Stimulated activated effector memory CD8-positive, alpha-beta T cell treated with anti-CD3 and anti-CD28 coated beads, Interleukin-12 subunit alpha, Interleukin-12 subunit beta, amount 100 ng/mL, for 72 hours (primary cell): ENCODE data around the gene IQCH.

Source experiments
- ATAC-seq: fragments of 150-1000 bp; cut with Tn5 transposase; 2 replicates; pipeline ENCODE4 v1.10.0; 2021
- DNase-seq, 2 donors: peaks; one replicate each; pipeline ENCODE4 v3.0.0; 2021 to 2022; ENCODE audit warnings: low spot score in 2 of 2
- H3K27ac Mint-ChIP-seq: one replicate; pipeline ENCODE4 v1.8.0; 2022; ENCODE audit warnings: mild to moderate bottlenecking, mixed read lengths
- H3K36me3 Mint-ChIP-seq: one replicate; pipeline ENCODE4 v1.8.0; 2022; ENCODE audit warnings: mild to moderate bottlenecking, mixed read lengths
- H3K4me1 Mint-ChIP-seq: one replicate; pipeline ENCODE4 v1.8.0; 2022; ENCODE audit warnings: mixed read lengths
- H3K4me3 Mint-ChIP-seq: one replicate; pipeline ENCODE4 v1.8.0; 2022; ENCODE audit warnings: mild to moderate bottlenecking, mixed read lengths
- H3K9me3 Mint-ChIP-seq: one replicate; pipeline ENCODE4 v1.8.0; 2022; ENCODE audit warnings: mixed read lengths

IQCH gene

GRCh38 chr15:67480741-67481140 is 226.2 kb downstream of the IQCH start:
- ATAC-seq, result no peak
- Mint-ChIP-seq H3K36me3 (no peaks in the 10 kb centered on the region), H3K27ac (no peak overlapping the region), H3K4me1 (no peaks in the 10 kb centered on the region), H3K9me3 (no peaks in the 10 kb centered on the region), H3K4me3 (no peak overlapping the region)
- DNase-seq, result no peak

- H3K9me3 Mint-ChIP-seq, result no peaks in the 10 kb centered on the region
- ATAC-seq (no peak), DNase-seq (no peak)
- no peaks in the 10 kb centered on the region for H3K36me3 Mint-ChIP-seq
- no peaks in the 10 kb centered on the region for H3K4me1 Mint-ChIP-seq
- no peak overlapping the region for H3K27ac Mint-ChIP-seq
- H3K4me3 Mint-ChIP-seq, result no peak overlapping the region
These were observed 227.1 kb downstream of the IQCH start for GRCh38 chr15:67481680-67482079.

- ATAC-seq (peak; percentile 56), DNase-seq (no peak)
- H3K27ac Mint-ChIP-seq, result peak overlapping the region; percentile 60
- H3K4me3 Mint-ChIP-seq, result no peak overlapping the region
- H3K9me3 Mint-ChIP-seq, result no peaks in the 10 kb centered on the region
- no peaks in the 10 kb centered on the region for H3K36me3 Mint-ChIP-seq
- no peaks in the 10 kb centered on the region for H3K4me1 Mint-ChIP-seq
These were observed 241.0 kb downstream of the IQCH start for GRCh38 chr15:67495585-67495984.

GRCh38 chr15:67501177-67501835 is 246.7 kb downstream of the IQCH start:
- no peaks in the 10 kb centered on the region for H3K36me3 Mint-ChIP-seq
- no peaks in the 10 kb centered on the region for H3K4me1 Mint-ChIP-seq

GRCh38 chr15:67501836-67502461 is 247.4 kb downstream of the IQCH start:
- no peaks in the 10 kb centered on the region for H3K4me1 Mint-ChIP-seq
- no peak for ATAC-seq
- no peaks in the 10 kb centered on the region for H3K9me3 Mint-ChIP-seq
- no peak for DNase-seq
- no peak overlapping the region for H3K27ac Mint-ChIP-seq
- H3K4me3 Mint-ChIP-seq, result no peak overlapping the region
- H3K36me3 Mint-ChIP-seq, result no peaks in the 10 kb centered on the region

More at GRCh38 chr15:67501177-67501835, 246.7 kb downstream of the IQCH start:
- ATAC-seq (no peak), DNase-seq (no peak)
- H3K4me3 Mint-ChIP-seq, result no peak overlapping the region
- no peak overlapping the region for H3K27ac Mint-ChIP-seq
- H3K9me3 Mint-ChIP-seq, result no peaks in the 10 kb centered on the region

- Mint-ChIP-seq H3K4me3 (no peak overlapping the region), H3K27ac (no peak overlapping the region), H3K4me1 (no peaks in the 10 kb centered on the region), H3K9me3 (no peaks in the 10 kb centered on the region), H3K36me3 (no peaks in the 10 kb centered on the region)
- ATAC-seq (no peak), DNase-seq (no peak)
These were observed 249.5 kb downstream of the IQCH start for GRCh38 chr15:67504056-67504455.

GRCh38 chr15:67504796-67505195 is 250.2 kb downstream of the IQCH start:
- Mint-ChIP-seq H3K4me1 (no peaks in the 10 kb centered on the region), H3K9me3 (no peaks in the 10 kb centered on the region), H3K27ac (no peak overlapping the region), H3K36me3 (no peaks in the 10 kb centered on the region), H3K4me3 (no peak overlapping the region)
- no peak for ATAC-seq
- no peak for DNase-seq

- Mint-ChIP-seq H3K36me3 (no peaks in the 10 kb centered on the region), H3K9me3 (no peaks in the 10 kb centered on the region), H3K4me3 (no peak overlapping the region), H3K27ac (no peak overlapping the region), H3K4me1 (no peaks in the 10 kb centered on the region)
- DNase-seq (no peak), ATAC-seq (no peak)
These were observed 251.3 kb downstream of the IQCH start for GRCh38 chr15:67505675-67506572.

GRCh38 chr15:67506775-67507747 is 252.5 kb downstream of the IQCH start:
- peaks cover 5% of the 10 kb centered on the region for H3K36me3 Mint-ChIP-seq
- no peaks in the 10 kb centered on the region for H3K4me1 Mint-ChIP-seq
- H3K4me3 Mint-ChIP-seq, result no peak overlapping the region
- H3K9me3 Mint-ChIP-seq, result no peaks in the 10 kb centered on the region
- ATAC-seq (no peak), DNase-seq (no peak)
- H3K27ac Mint-ChIP-seq, result no peak overlapping the region

GRCh38 chr15:67508407-67508806 is 253.8 kb downstream of the IQCH start:
- H3K9me3 Mint-ChIP-seq, result no peaks in the 10 kb centered on the region
- no peaks in the 10 kb centered on the region for H3K4me1 Mint-ChIP-seq
- ATAC-seq, result no peak
- no peak overlapping the region for H3K4me3 Mint-ChIP-seq
- DNase-seq, result no peak
- peaks cover 19% of the 10 kb centered on the region for H3K36me3 Mint-ChIP-seq
- no peak overlapping the region for H3K27ac Mint-ChIP-seq

- Mint-ChIP-seq H3K36me3 (peaks cover 23% of the 10 kb centered on the region), H3K4me3 (no peak overlapping the region), H3K9me3 (no peaks in the 10 kb centered on the region), H3K4me1 (no peaks in the 10 kb centered on the region), H3K27ac (no peak overlapping the region)
- no peak for DNase-seq
- no peak for ATAC-seq
These were observed 255.3 kb downstream of the IQCH start for GRCh38 chr15:67509918-67510317.

- Mint-ChIP-seq H3K9me3 (no peaks in the 10 kb centered on the region), H3K4me1 (no peaks in the 10 kb centered on the region), H3K36me3 (peaks cover 28% of the 10 kb centered on the region), H3K4me3 (no peak overlapping the region), H3K27ac (no peak overlapping the region)
- DNase-seq (no peak), ATAC-seq (no peak)
These were observed 256.1 kb downstream of the IQCH start for GRCh38 chr15:67510597-67511190.

- H3K4me1 Mint-ChIP-seq, result no peaks in the 10 kb centered on the region
- H3K27ac Mint-ChIP-seq, result no peak overlapping the region
- ATAC-seq (no peak), DNase-seq (no peak)
- no peak overlapping the region for H3K4me3 Mint-ChIP-seq
- no peaks in the 10 kb centered on the region for H3K9me3 Mint-ChIP-seq
- peaks cover 28% of the 10 kb centered on the region for H3K36me3 Mint-ChIP-seq
These were observed 257.0 kb downstream of the IQCH start for GRCh38 chr15:67511606-67512005.

- Mint-ChIP-seq H3K9me3 (no peaks in the 10 kb centered on the region), H3K27ac (no peak overlapping the region), H3K4me3 (no peak overlapping the region), H3K36me3 (peaks cover 28% of the 10 kb centered on the region), H3K4me1 (no peaks in the 10 kb centered on the region)
- no peak for ATAC-seq
- DNase-seq, result no peak
These were observed 257.6 kb downstream of the IQCH start for GRCh38 chr15:67512140-67512539.
